Erythroblast (primary cell): ENCODE data around the gene TEAD1.

Source experiments
- GATA1 ChIP-seq: IDR thresholded peaks from 2 replicates; pipeline ENCODE4 v1.6.1; 2011; ENCODE audit warnings: low read depth, mild to moderate bottlenecking, control low read depth, low read length, moderate library complexity
- POLR2A ChIP-seq: IDR thresholded peaks from 2 replicates; pipeline ENCODE4 v1.6.1; 2011; ENCODE audit warnings: mild to moderate bottlenecking, low read length

DNA sequence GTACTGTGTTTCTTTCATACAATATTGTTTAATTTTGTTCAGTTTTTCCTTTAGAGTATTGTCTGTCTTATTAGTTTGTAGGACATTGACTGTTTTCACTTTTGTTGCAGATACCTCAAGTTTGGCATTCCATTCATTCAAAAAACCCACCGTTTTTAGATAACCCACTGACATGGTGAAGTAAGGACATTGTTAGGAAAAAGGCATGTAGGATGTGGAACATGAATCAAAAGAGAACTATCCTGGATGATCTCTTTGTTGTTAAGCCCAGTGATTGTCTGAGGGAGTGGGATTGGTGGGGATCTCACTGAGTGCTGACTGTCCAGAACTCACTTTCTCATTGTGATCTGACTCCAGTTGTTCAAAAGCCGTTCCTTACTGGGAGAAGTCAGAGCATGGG lies 119.3 kb downstream of the TEAD1 start:
- no peak for TF ChIP-seq POLR2A
- no peak for TF ChIP-seq GATA1
